ENCODE results near the gene CCDC70.

Gene CCDC70

DNA sequence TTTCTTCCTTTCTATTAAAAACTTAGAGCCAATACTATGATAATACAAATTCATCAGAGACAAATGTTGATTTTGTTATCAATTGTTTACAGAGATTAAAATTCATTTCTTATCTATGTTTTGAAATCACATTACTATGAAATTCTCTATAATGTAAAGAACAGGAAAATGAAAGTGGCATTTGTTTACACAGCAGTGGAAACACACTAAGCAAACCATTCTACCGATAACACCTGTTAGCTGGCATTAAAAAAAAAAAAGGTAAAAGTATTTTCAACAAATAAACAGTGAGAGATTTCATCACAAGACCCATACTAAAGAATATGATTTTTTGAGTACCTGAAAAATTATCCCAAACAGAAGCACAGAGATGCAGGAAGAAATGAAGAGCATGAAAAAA lies 4.8 kb upstream of the CCDC70 start:
- no peak overlapping the region for H3K4me3 ChIP-seq (replicated peaks in 1 of 2; ENCODE audit: low read depth in 2 of 2, low read length in 2 of 2)
- DNase-seq (ENCODE audit: low read depth in 2 of 2): no peak
- TF ChIP-seq, protein P1, sequence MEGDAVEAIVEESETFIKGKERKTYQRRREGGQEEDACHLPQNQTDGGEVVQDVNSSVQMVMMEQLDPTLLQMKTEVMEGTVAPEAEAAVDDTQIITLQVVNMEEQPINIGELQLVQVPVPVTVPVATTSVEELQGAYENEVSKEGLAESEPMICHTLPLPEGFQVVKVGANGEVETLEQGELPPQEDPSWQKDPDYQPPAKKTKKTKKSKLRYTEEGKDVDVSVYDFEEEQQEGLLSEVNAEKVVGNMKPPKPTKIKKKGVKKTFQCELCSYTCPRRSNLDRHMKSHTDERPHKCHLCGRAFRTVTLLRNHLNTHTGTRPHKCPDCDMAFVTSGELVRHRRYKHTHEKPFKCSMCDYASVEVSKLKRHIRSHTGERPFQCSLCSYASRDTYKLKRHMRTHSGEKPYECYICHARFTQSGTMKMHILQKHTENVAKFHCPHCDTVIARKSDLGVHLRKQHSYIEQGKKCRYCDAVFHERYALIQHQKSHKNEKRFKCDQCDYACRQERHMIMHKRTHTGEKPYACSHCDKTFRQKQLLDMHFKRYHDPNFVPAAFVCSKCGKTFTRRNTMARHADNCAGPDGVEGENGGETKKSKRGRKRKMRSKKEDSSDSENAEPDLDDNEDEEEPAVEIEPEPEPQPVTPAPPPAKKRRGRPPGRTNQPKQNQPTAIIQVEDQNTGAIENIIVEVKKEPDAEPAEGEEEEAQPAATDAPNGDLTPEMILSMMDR (IDR thresholded peaks at IDR 0.05; ENCODE audit: low read depth, low read length): no peak

DNA sequence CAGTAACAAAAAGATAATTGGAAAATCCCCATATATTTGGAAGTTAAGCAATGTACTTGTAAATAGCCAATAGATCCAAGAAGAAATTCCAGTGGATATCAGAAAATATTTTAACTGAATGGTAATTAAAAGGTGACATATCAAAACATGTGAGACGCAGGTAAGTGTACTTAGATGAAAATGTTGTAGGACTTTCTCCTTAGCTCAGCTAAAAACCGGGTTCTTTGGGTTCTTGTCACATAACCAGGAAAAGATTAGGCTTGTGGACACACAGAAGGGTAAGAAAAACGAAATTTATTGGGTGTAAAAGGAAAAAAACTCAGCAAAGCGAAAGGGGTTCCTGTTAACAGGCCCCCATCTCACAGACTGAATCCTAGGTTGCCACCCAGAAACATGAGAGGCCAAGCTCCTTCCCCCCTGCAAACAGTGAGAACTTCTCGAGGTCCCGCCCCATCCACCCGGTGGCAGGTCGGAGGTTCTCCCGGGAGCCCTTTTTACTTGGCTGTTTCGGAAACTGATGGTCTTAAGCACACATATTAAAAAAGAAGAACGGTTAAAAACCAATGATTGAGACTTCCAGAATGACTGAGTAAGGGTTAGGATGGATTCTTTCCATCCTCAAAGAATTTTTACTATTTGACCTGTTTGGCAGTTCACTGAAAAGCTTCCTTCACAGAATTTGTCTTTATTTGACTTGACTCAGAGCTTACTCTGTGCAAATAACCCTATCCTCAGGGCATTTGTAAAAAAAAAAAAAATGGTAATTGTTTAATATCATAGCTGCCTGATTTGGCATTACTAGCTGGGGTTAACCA lies 3.1 kb upstream of the CCDC70 start:
- no peak for DNase-seq (ENCODE audit: low read depth in 2 of 2)
- TF ChIP-seq, protein P1 (IDR thresholded peaks at IDR 0.05; ENCODE audit: low read depth, low read length): no peak
- no peak overlapping the region for H3K4me3 ChIP-seq (replicated peaks in 1 of 2; ENCODE audit: low read depth in 2 of 2, low read length in 2 of 2)

DNA sequence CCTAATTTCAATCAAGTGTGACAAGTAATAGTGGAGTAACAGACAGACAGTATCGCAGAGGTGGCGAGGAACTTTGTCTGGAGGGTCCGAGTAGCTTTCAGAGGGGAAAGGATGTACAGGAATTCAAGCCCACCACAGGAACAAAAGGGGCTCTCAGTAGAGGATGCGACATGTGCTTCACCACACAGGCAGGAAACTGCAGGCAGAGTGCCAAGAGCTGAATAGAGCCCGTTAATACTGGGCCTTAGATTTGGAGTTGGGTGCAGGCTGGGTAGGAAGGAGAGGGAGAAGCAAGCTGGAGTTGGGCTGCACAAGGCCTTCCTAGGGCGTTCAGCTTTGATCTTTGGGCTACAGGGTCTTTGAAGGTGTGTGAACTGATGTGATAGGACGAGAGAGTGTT lies 1.2 kb downstream of the CCDC70 start:
- no peak for DNase-seq (ENCODE audit: low read depth in 2 of 2)
- TF ChIP-seq, protein P1 (IDR thresholded peaks at IDR 0.05; ENCODE audit: low read depth, low read length): no peak
- no peak overlapping the region for H3K4me3 ChIP-seq (replicated peaks in 1 of 2; ENCODE audit: low read depth in 2 of 2, low read length in 2 of 2)

DNA sequence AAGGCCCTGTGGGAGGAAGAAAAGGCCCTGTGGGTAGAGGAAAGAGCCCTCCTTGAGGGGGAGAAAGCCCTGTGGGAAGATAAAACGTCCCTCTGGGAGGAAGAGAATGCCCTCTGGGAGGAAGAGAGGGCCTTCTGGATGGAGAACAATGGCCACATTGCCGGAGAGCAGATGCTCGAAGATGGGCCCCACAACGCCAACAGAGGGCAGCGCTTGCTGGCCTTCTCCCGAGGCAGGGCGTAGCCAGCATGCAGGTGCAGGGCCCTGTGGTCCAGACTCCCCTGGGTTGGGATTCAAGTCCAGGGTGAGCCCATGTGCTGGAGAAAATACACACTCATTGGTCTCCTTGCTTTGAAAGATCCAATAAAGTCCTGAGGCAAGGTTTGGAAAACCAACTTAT lies 4.1 kb downstream of the CCDC70 start:
- TF ChIP-seq, protein P1 (IDR thresholded peaks at IDR 0.05; ENCODE audit: low read depth, low read length): no peak
- no peak overlapping the region for H3K4me3 ChIP-seq (replicated peaks in 1 of 2; ENCODE audit: low read depth in 2 of 2, low read length in 2 of 2)
- no peak for DNase-seq (ENCODE audit: low read depth in 2 of 2)

DNA sequence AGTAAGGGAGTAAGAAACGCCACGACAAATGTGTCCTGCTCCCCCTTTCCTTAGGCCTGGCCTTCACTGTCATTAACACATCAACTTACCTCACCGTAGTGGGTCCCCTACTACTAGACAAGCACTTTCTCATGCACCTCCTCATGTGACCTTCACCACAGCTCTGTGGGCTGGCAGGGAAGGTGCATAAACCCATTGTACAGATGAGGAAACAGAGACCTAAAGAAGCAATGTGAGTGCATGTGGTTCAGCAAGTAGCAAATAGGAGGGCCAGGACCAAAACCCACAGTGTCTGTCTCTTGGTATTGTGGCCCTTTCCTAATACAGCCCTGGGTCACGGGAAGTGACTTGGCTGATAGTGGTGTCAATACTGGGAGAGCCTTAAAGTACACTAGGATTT lies 5.3 kb downstream of the CCDC70 start:
- TF ChIP-seq, protein P1 (IDR thresholded peaks at IDR 0.05; ENCODE audit: low read depth, low read length): no peak
- H3K4me3 ChIP-seq (replicated peaks in 1 of 2; ENCODE audit: low read depth in 2 of 2, low read length in 2 of 2): no peak overlapping the region
- no peak for DNase-seq (ENCODE audit: low read depth in 2 of 2)

DNA sequence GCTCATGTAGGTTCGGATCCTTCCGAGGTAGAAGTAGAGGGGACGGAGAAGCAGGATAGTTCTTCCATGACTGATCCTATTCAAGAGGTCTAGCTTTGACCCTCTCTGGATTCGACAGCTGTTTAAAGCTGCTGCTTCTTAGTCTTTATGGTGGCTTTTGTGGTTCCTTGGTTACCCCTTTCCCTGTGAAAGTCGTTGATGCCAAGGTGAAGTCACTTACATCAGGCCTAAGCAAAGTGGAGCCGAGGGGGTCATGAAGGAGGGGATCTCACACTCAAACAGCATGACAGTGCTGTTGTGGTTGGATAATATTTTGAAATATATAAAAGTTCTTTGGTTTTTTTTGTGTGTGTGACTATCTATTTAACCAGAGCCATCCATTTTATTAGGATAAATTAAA lies 8.1 kb downstream of the CCDC70 start:
- DNase-seq (ENCODE audit: low read depth in 2 of 2): no peak

More for the DNA sequence above, 8.1 kb downstream of the CCDC70 start:
- TF ChIP-seq, protein P1 (IDR thresholded peaks at IDR 0.05; ENCODE audit: low read depth, low read length): no peak
- no peak overlapping the region for H3K4me3 ChIP-seq (replicated peaks in 1 of 2; ENCODE audit: low read depth in 2 of 2, low read length in 2 of 2)

Measured in cardiac fibroblast (primary cell).